Psoas muscle (tissue), 8 donors: Measurements from ENCODE around the gene TNFSF9. TPM values are rescaled to one million over a fixed set of nuclear protein-coding genes. Genes with fewer than 3 reads are reported as not detected.
A peak's percentile ranks its signal among the peaks of the same experiment; 100 is the strongest.

ENCODE experiments used
- ATAC-seq, 4 donors: fragments of 200-7000 bp; cut with Tn5 transposase; one replicate each; pipeline ENCODE4 v1.9.1; 2020; ENCODE audit warnings: moderate library complexity in 3 of 4, mild to moderate bottlenecking in 2 of 4
- DNase-seq, 2 donors: peaks; one replicate each; pipeline ENCODE4 v3.0.0-alpha.2; 2020
- H3K27ac ChIP-seq: fragments of 200-600 bp; one replicate; pipeline ENCODE4 v1.8.0; 2022
- H3K27me3 ChIP-seq, 3 donors: fragments of 200-600 bp in 1 of 3; one replicate each; pipeline versions ENCODE4 v1.6.1 to v1.8.0; 2013 to 2022; ENCODE audit warnings: low read length in 2 of 3, mild to moderate bottlenecking in 2 of 3, moderate library complexity in 1 of 3; ENCODE audit not compliant: insufficient read depth in 3 of 3
- H3K36me3 ChIP-seq, 2 donors: fragments of 200-600 bp in 1 of 2; one replicate each; pipeline versions ENCODE4 v1.6.1 to v1.8.0; 2013 to 2022; ENCODE audit warnings: low read depth in 1 of 2, mild to moderate bottlenecking in 1 of 2, moderate library complexity in 1 of 2; ENCODE audit not compliant: insufficient read depth in 1 of 2
- H3K4me1 ChIP-seq: fragments of 200-600 bp; one replicate; pipeline ENCODE4 v1.8.0; 2022
- H3K4me3 ChIP-seq: fragments of 200-600 bp; one replicate; pipeline ENCODE4 v1.8.0; 2022; ENCODE audit warnings: mild to moderate bottlenecking
- H3K9me3 ChIP-seq: fragments of 200-600 bp; one replicate; pipeline ENCODE4 v1.8.0; 2022
- CTCF ChIP-seq: fragments of 200-600 bp; IDR thresholded peaks from one replicate; pipeline ENCODE4 v1.8.0; 2022; ENCODE audit warnings: antibody characterized with exemption
- WGBS, 3 donors: extraction: QIAGEN DNeasy Blood & Tissue Kit; methylation state at CpG; one replicate each; pipeline versions ENCODE4 v1.1.6 to v1.1.7; 2013; 5-methylcytosine and 5-hydroxymethylcytosine counted together
- intact Hi-C, 2 donors: fragments of 100-400 bp; cut with DNase I; formaldehyde crosslinking; loops; one replicate each; pipeline versions ENCODE4 v1.11.0 to v1.14.2; 2022
- polyA plus RNA-seq, 3 donors: library from polyadenylated mRNA; stranded (reverse); fragments of 200-250 nt; gene quantifications; one replicate each; pipeline ENCODE4 v1.2.3, GENCODE V29; 2013
- total RNA-seq, 4 donors: library from RNA; stranded (reverse); fragmentation: NEBNext Ultra II Directional in 2 of 4; extraction: Animal tissue kit (Norgen Biotek cat#: 25700) in 2 of 4; gene quantifications; one replicate each; pipeline versions ENCODE4 v1.2.1 to v1.2.4, GENCODE V29; 2021 to 2023
- donor health status: healthy with polysubstance abuse.
- donor health status: DM: no; HTN: no; CAD: no; lungs with moderate emphysema.
- donor health status: Bipolar disorder and iron deficiency.
- donor health status: healthy.
- donor health status: DM: yes; HTN: yes; CAD: no.
- donor health status: DM: no; HTN: no; CAD: no.
- donor health status: DM: no; HTN: no; CAD: no.
- donor health status: DM: yes; HTN: yes; CAD: no.

TNFSF9 gene
- total and polyA plus RNA-seq, 7 donors: 0.25 to 1.9 (median 0.62) TPM; not detected in 1

DNA sequence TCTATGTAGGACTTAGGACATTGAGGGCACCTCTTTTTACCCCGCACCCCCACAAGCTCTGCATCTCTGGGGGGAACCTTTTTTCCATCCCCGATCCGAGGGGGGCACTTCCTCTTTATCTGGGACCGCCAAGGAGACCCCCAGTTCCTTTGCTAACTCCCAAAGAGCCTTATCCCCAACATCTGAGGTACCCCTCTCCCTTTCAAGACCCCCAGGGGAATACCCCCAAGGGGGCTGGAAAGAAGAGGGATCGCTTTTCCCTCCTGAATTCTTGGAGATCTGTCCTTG lies 1.1 kb downstream of the TNFSF9 start:
- DNase-seq (no peak), ATAC-seq (no peak)
- Histone ChIP-seq H3K4me3 (peak overlapping the region; percentile 74), H3K36me3 (no peaks in the 10 kb centered on the region), H3K9me3 (no peaks in the 10 kb centered on the region), H3K27ac (no peak overlapping the region), H3K27me3 (peaks cover 0 to 22% (median 15%) of the 10 kb centered on the region in 3 donors), H3K4me1 (peaks cover 7% of the 10 kb centered on the region)
- WGBS, 3 donors: 42 to 58% (median 45%) methylated on average over 5 of the region's 5 CpGs
- intact Hi-C loops: loop anchor here in 1 of 2 donors (5.0 to 10.0 kb wide), 2 partner anchors 205 to 333 kb away; partner anchors contain the start of genes GPR108 and TRIP10
- TF ChIP-seq CTCF: no peak

GRCh38 chr19:6532244-6532999 lies 1.6 kb downstream of the TNFSF9 start:
- no peaks in the 10 kb centered on the region for H3K9me3 ChIP-seq
- no peak for TF ChIP-seq CTCF
- no peak overlapping the region for H3K27ac ChIP-seq
- 44 to 48% (median 45%) methylated on average over 31 of the region's 31 CpGs for WGBS, 3 donors
- intact Hi-C loops: loop anchor here in 1 of 2 donors (5.0 to 10.0 kb wide), 2 partner anchors 205 to 332 kb away; partner anchors contain the start of genes GPR108 and TRIP10
- peak overlapping the region; percentile 74 for H3K4me3 ChIP-seq
- peaks cover 0 to 22% (median 15%) of the 10 kb centered on the region in 3 donors for H3K27me3 ChIP-seq
- DNase-seq (no peak), ATAC-seq (no peak)
- no peaks in the 10 kb centered on the region for H3K36me3 ChIP-seq
- peaks cover 7% of the 10 kb centered on the region for H3K4me1 ChIP-seq

GRCh38 chr19:6533000-6533328 lies 2.1 kb downstream of the TNFSF9 start:
- peaks cover 7% of the 10 kb centered on the region for H3K4me1 ChIP-seq
- WGBS, 3 donors: 36 to 45% (median 39%) methylated on average over 2 to 3 of the region's 3 CpGs

GRCh38 chr19:6533746-6534418 lies 3.1 kb downstream of the TNFSF9 start:
- WGBS, 3 donors: 20 to 22% (median 21%) methylated on average over 11 of the region's 11 CpGs
- Histone ChIP-seq H3K9me3 (no peaks in the 10 kb centered on the region), H3K36me3 (no peaks in the 10 kb centered on the region), H3K27ac (no peak overlapping the region), H3K27me3 (peaks cover 0 to 22% (median 15%) of the 10 kb centered on the region in 3 donors), H3K4me3 (no peak overlapping the region), H3K4me1 (peaks cover 7% of the 10 kb centered on the region)
- intact Hi-C loops: loop anchor here in 1 of 2 donors (5.0 to 10.0 kb wide), 2 partner anchors 203 to 331 kb away; partner anchors contain the start of genes GPR108 and TRIP10
- DNase-seq (no peak), ATAC-seq (no peak)
- no peak for TF ChIP-seq CTCF

More at GRCh38 chr19:6533000-6533328, 2.1 kb downstream of the TNFSF9 start:
- Histone ChIP-seq H3K9me3 (no peaks in the 10 kb centered on the region), H3K27me3 (peaks cover 0 to 22% (median 15%) of the 10 kb centered on the region in 3 donors), H3K4me3 (no peak overlapping the region), H3K36me3 (no peaks in the 10 kb centered on the region), H3K27ac (no peak overlapping the region)
- DNase-seq (no peak), ATAC-seq (no peak)
- no peak for TF ChIP-seq CTCF
- intact Hi-C loops: loop anchor here in 1 of 2 donors (5.0 to 10.0 kb wide), 2 partner anchors 204 to 332 kb away; partner anchors contain the start of genes GPR108 and TRIP10
